ENCODE measurements around the gene MAP1LC3C. TPM values are rescaled to one million over a fixed set of nuclear protein-coding genes. Genes with fewer than 3 reads are reported as not detected.

Gene MAP1LC3C
- polyA plus RNA-seq, 1 experiment = 0.23 TPM

GRCh38 chr1:242011894-242012660 is 13.2 kb upstream of the MAP1LC3C start:
- Histone ChIP-seq H3K27me3 (ENCODE audit: control insufficient read depth, insufficient read depth, low read length) (no peaks in the 10 kb centered on the region), H3K4me3 (ENCODE audit: low read depth, low read length) (no peak overlapping the region), H3K36me3 (ENCODE audit: control insufficient read depth, insufficient read depth, low read length) (no peaks in the 10 kb centered on the region)
- ChIA-PET POLR2A (interaction anchor here (0.6 to 0.7 kb wide), 2 partner anchors 19 to 1243 kb away, joined by 8 to 10 read pairs; no protein-coding TSS in a partner anchor), CTCF (interaction anchor here (0.9 to 1.1 kb wide), 3 partner anchors 13 to 116 kb away, joined by 4 to 5 read pairs (median 4); partner anchors contain the start of gene MAP1LC3C)
- TF ChIP-seq CTCF (IDR thresholded peaks at IDR 0.05; ENCODE audit: insufficient read depth, low read depth, low read length) = no peak
- no peak for DNase-seq (ENCODE audit: low read depth)

GRCh38 chr1:242008826-242009495 is 10.1 kb upstream of the MAP1LC3C start:
- ChIA-PET POLR2A (interaction anchor here (0.6 kb wide), 1 partner anchor 19 kb away, joined by 4 read pairs; no protein-coding TSS in a partner anchor), CTCF (interaction anchor here (5.0 kb wide), 1 partner anchor 11 kb away, joined by 31 read pairs; the partner anchor contains the start of gene MAP1LC3C)
- no peak for TF ChIP-seq CTCF (IDR thresholded peaks at IDR 0.05; ENCODE audit: insufficient read depth, low read depth, low read length)
- H3K27me3 ChIP-seq (ENCODE audit: control insufficient read depth, insufficient read depth, low read length) = no peaks in the 10 kb centered on the region
- DNase-seq (ENCODE audit: low read depth) = no peak
- no peak overlapping the region for H3K4me3 ChIP-seq (ENCODE audit: low read depth, low read length)
- H3K36me3 ChIP-seq (ENCODE audit: control insufficient read depth, insufficient read depth, low read length) = no peaks in the 10 kb centered on the region

GRCh38 chr1:242006976-242007375 is 8.1 kb upstream of the MAP1LC3C start:
- CTCF ChIA-PET = interaction anchor here (1.5 to 5.0 kb wide), 2 partner anchors 9 to 111 kb away, joined by 6 to 31 read pairs; partner anchors contain the start of gene MAP1LC3C
- POLR2A ChIA-PET = no interaction called here

GRCh38 chr1:242005866-242006535 is 7.1 kb upstream of the MAP1LC3C start:
- Histone ChIP-seq H3K4me3 (ENCODE audit: low read depth, low read length) (no peak overlapping the region), H3K36me3 (ENCODE audit: control insufficient read depth, insufficient read depth, low read length) (no peaks in the 10 kb centered on the region), H3K27me3 (ENCODE audit: control insufficient read depth, insufficient read depth, low read length) (no peaks in the 10 kb centered on the region)
- POLR2A ChIA-PET = no interaction called here
- no peak for TF ChIP-seq CTCF (IDR thresholded peaks at IDR 0.05; ENCODE audit: insufficient read depth, low read depth, low read length)
- DNase-seq (ENCODE audit: low read depth) = no peak
- CTCF ChIA-PET = interaction anchor here (0.6 to 5.0 kb wide), 3 partner anchors 8 to 110 kb away, joined by 3 to 31 read pairs (median 6); partner anchors contain the start of gene MAP1LC3C

More at GRCh38 chr1:242006976-242007375, 8.1 kb upstream of the MAP1LC3C start:
- DNase-seq (ENCODE audit: low read depth) = no peak
- no peak for TF ChIP-seq CTCF (IDR thresholded peaks at IDR 0.05; ENCODE audit: insufficient read depth, low read depth, low read length)
- Histone ChIP-seq H3K27me3 (ENCODE audit: control insufficient read depth, insufficient read depth, low read length) (no peaks in the 10 kb centered on the region), H3K4me3 (ENCODE audit: low read depth, low read length) (no peak overlapping the region), H3K36me3 (ENCODE audit: control insufficient read depth, insufficient read depth, low read length) (no peaks in the 10 kb centered on the region)

Data from BJ (cell line).